Measurements from ENCODE around the gene SERPING1.

- TF ChIP-seq CTCF (IDR thresholded peaks at IDR 0.05) (no peak), EZH2 (IDR thresholded peaks at IDR 0.05; ENCODE audit: borderline replicate concordance, insufficient read depth, low read depth, low read length, poor library complexity, severe bottlenecking) (no peak)
Measured at GRCh38 chr11:57652662-57653061, 55.2 kb downstream of the SERPING1 start.
